GM19240 (cell line): ENCODE results near the gene DCAF15.
"Not testable (repeated sequence)": the region's sequence is repeated elsewhere in the genome, so short reads cannot be mapped to it uniquely, and the experiment has no call there.

Source experiments
- DNase-seq: peaks from one replicate; pipeline ENCODE4 v3.0.0; 2011; ENCODE audit warnings: low spot score; ENCODE audit not compliant: insufficient read length

Gene DCAF15

GRCh38 chr19:13959141-13959961 is 7.0 kb downstream of the DCAF15 start:
- no peak for DNase-seq

- no peak for DNase-seq
Measured at GRCh38 chr19:13959962-13960862, 7.9 kb downstream of the DCAF15 start.

- no peak for DNase-seq
Measured at GRCh38 chr19:13960863-13961784, 8.8 kb downstream of the DCAF15 start.

GRCh38 chr19:13961826-13962698 is 9.8 kb downstream of the DCAF15 start:
- DNase-seq, result no peak

- DNase-seq, result no peak
Measured at GRCh38 chr19:13962699-13963602, 10.6 kb downstream of the DCAF15 start.

- no peak for DNase-seq
Measured at GRCh38 chr19:13963603-13964105, 11.3 kb downstream of the DCAF15 start.

GRCh38 chr19:13964776-13965175 is 12.5 kb downstream of the DCAF15 start:
- no peak for DNase-seq

- DNase-seq, result no peak
Measured at GRCh38 chr19:13965377-13965896, 13.1 kb downstream of the DCAF15 start.

- DNase-seq, result no peak
Measured at GRCh38 chr19:13965926-13966683, 13.8 kb downstream of the DCAF15 start.

GRCh38 chr19:13966684-13967128 is 14.4 kb downstream of the DCAF15 start:
- no peak for DNase-seq

- DNase-seq, result not testable (repeated sequence)
Measured at GRCh38 chr19:13967206-13967605, 14.9 kb downstream of the DCAF15 start.

- no peak for DNase-seq
Measured at GRCh38 chr19:13968383-13968935, 16.1 kb downstream of the DCAF15 start.

- no peak for DNase-seq
Measured at GRCh38 chr19:13968999-13969398, 16.7 kb downstream of the DCAF15 start.

GRCh38 chr19:13969897-13970296 is 17.6 kb downstream of the DCAF15 start:
- no peak for DNase-seq

GRCh38 chr19:13971868-13972267 is 19.6 kb downstream of the DCAF15 start:
- DNase-seq, result not testable (repeated sequence)

- DNase-seq, result no peak
Measured at GRCh38 chr19:13972368-13973155, 20.3 kb downstream of the DCAF15 start.

- not testable (repeated sequence) for DNase-seq
Measured at GRCh38 chr19:13973479-13973878, 21.2 kb downstream of the DCAF15 start.
